ENCODE measurements around the gene FOXO1. TPM values are rescaled to one million over a fixed set of nuclear protein-coding genes. Genes with fewer than 3 reads are reported as not detected.

FOXO1 gene
- total RNA-seq, 1 experiment from 2014 or later, result 12.2 TPM

DNA sequence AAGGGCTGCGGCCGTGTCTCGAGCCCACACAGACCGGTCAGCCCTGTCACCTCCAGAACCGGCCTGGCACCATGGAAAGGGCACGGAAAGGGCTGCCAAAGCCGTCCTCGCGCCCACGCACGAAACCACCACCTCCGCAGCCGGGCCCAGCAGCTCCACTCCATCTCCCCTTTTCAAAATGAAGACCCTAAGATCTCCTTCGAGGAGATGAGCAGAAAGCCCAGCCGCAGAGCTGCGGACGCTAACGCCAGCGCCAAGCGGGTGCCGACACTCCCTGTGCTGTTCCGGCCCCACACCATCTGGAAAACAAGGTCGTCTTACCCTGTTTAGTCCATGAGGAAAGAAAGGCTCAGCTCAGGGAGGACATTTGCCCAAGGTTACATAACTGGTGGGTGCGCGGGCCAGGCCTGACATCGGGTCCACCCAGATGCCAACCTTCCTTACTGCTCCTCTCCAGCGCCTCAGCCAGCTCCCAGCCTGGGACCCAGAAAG lies 131.1 kb downstream of the FOXO1 start:
- Histone ChIP-seq H3K36me3 (ENCODE audit: control insufficient read depth in 1 of 2, insufficient read depth in 2 of 2, low read length in 2 of 2) (no peaks in the 10 kb centered on the region), H2AFZ (ENCODE audit: low read depth, low read length, poor library complexity, severe bottlenecking) (no peak overlapping the region), H3K79me2 (ENCODE audit: insufficient read depth, low read length) (no peaks in the 10 kb centered on the region), H3K4me2 (ENCODE audit: low read length) (no peak overlapping the region), H3K9ac (ENCODE audit: low read length) (no peak overlapping the region), H3K4me3 (replicated peaks in 1 of 2; ENCODE audit: low read depth in 1 of 2, low read length in 2 of 2) (no peak overlapping the region), H4K20me1 (ENCODE audit: insufficient read depth) (no peaks in the 10 kb centered on the region), H3K9me2 (ENCODE audit: insufficient read depth) (no peaks in the 10 kb centered on the region), H3K9me3 (ENCODE audit: control insufficient read depth in 1 of 2, insufficient read depth in 1 of 2, low read depth in 1 of 2, low read length in 2 of 2) (no peaks in the 10 kb centered on the region), H3K27me3 (ENCODE audit: insufficient read depth, low read length) (no peaks in the 10 kb centered on the region), H3K4me1 (ENCODE audit: control insufficient read depth in 1 of 2, insufficient read depth in 2 of 2, low read length in 2 of 2) (peaks cover 10 to 18% of the 10 kb centered on the region in 2 experiments), H3K27ac (ENCODE audit: low read depth, low read length) (no peak overlapping the region)
- ChIA-PET RAD21 (ENCODE audit: low non-redundant PET in 1 of 2, low total read pairs in 2 of 2, uncharacterized antibody in 2 of 2, unreplicated experiment in 2 of 2) (no interaction called here), CTCF (no interaction called here), POLR2A (no interaction called here)
- intact Hi-C loops (cut with micrococcal nuclease), result no loop called here
- TF ChIP-seq JUND (IDR thresholded peaks at IDR 0.05) (no peak), EGR1 (IDR thresholded peaks at IDR 0.05; ENCODE audit: low read depth) (no peak), ZBTB33 (IDR thresholded peaks at IDR 0.05; ENCODE audit: extremely low read depth, insufficient replicate concordance, low read length) (no peak), ATF3 (IDR thresholded peaks at IDR 0.05) (no peak), CBX3 (IDR thresholded peaks at IDR 0.05; ENCODE audit: low read depth) (no peak)
- ATAC-seq, result no peak
- no peak for DNase-seq (ENCODE audit: low read depth, low spot score)
- no TSS peak for BruUV-seq (replicated peaks)

DNA sequence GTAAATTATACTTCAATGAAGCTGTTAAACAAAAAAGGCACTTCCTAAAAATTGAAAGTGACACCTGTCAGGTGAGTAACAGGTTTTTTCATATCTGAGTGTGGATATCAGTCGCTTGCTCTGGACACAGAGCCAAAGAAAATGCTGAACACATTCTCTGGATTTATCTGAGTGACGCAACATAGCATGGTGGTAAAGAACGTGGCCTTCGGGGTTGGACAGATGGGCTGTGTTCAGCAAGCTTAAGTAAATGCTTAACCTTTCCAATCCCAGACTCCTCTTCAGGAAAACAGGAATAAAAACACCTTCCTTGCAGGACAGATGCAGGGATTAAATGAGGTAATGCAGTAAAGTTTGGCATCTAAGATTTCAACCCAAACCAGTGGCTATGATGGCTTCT lies 132.0 kb downstream of the FOXO1 start:
- no peak for ATAC-seq
- H3K36me3 ChIP-seq (ENCODE audit: control insufficient read depth in 1 of 2, insufficient read depth in 2 of 2, low read length in 2 of 2), result no peaks in the 10 kb centered on the region
- no peaks in the 10 kb centered on the region for H3K9me3 ChIP-seq (ENCODE audit: control insufficient read depth in 1 of 2, insufficient read depth in 1 of 2, low read depth in 1 of 2, low read length in 2 of 2)
- no peak overlapping the region for H3K4me3 ChIP-seq (replicated peaks in 1 of 2; ENCODE audit: low read depth in 1 of 2, low read length in 2 of 2)
- BruUV-seq (replicated peaks), result no TSS peak
- ChIA-PET CTCF (no interaction called here), POLR2A (no interaction called here), RAD21 (ENCODE audit: low non-redundant PET in 1 of 2, low total read pairs in 2 of 2, uncharacterized antibody in 2 of 2, unreplicated experiment in 2 of 2) (no interaction called here)
- no peaks in the 10 kb centered on the region for H3K9me2 ChIP-seq (ENCODE audit: insufficient read depth)
- H3K4me2 ChIP-seq (ENCODE audit: low read length), result no peak overlapping the region
- H3K79me2 ChIP-seq (ENCODE audit: insufficient read depth, low read length), result no peaks in the 10 kb centered on the region
- intact Hi-C loops (cut with micrococcal nuclease), result no loop called here
- no peaks in the 10 kb centered on the region for H3K27me3 ChIP-seq (ENCODE audit: insufficient read depth, low read length)
- H4K20me1 ChIP-seq (ENCODE audit: insufficient read depth), result no peaks in the 10 kb centered on the region
- H2AFZ ChIP-seq (ENCODE audit: low read depth, low read length, poor library complexity, severe bottlenecking), result no peak overlapping the region
- DNase-seq (ENCODE audit: low read depth, low spot score), result no peak
- peaks cover 4 to 9% of the 10 kb centered on the region in 2 experiments; a peak in 1 of 4 replicates for H3K4me1 ChIP-seq (ENCODE audit: control insufficient read depth in 1 of 2, insufficient read depth in 2 of 2, low read length in 2 of 2)
- H3K9ac ChIP-seq (ENCODE audit: low read length), result no peak overlapping the region
- TF ChIP-seq SP1 (IDR thresholded peaks at IDR 0.05; ENCODE audit: low read depth) (no peak), CTCF (IDR thresholded peaks at IDR 0.05 in 2 of 3, conservative IDR thresholded peaks at IDR 0.05 in 1 of 3; ENCODE audit: borderline replicate concordance in 1 of 3, insufficient read depth in 1 of 3, low read depth in 2 of 3, low read length in 2 of 3) (no peak), EGR1 (IDR thresholded peaks at IDR 0.05; ENCODE audit: low read depth) (no peak), ZBTB33 (IDR thresholded peaks at IDR 0.05; ENCODE audit: extremely low read depth, insufficient replicate concordance, low read length) (no peak), TCF7L2 (IDR thresholded peaks at IDR 0.05; ENCODE audit: borderline replicate concordance, extremely low read depth, insufficient read depth, insufficient read length) (no peak), YY1 (IDR thresholded peaks at IDR 0.05; ENCODE audit: extremely low read depth, insufficient replicate concordance, low read depth, low read length) (no peak), SIN3A (IDR thresholded peaks at IDR 0.05; ENCODE audit: low read depth) (no peak), ATF3 (IDR thresholded peaks at IDR 0.05) (no peak)
- TF ChIP-seq, protein P1, sequence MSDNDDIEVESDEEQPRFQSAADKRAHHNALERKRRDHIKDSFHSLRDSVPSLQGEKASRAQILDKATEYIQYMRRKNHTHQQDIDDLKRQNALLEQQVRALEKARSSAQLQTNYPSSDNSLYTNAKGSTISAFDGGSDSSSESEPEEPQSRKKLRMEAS (IDR thresholded peaks at IDR 0.05), result no peak
- H3K27ac ChIP-seq (ENCODE audit: low read depth, low read length), result no peak overlapping the region

Measured in HCT116 (cell line).